HepG2 (cell line): ENCODE measurements around the gene H3-3A. TPM values are rescaled to one million over a fixed set of nuclear protein-coding genes. Genes with fewer than 3 reads are reported as not detected.

Source experiments
- ASH2L ChIP-seq: fragments of 300-600, 200-600 bp; sonication (generic); IDR thresholded peaks from 2 replicates; pipeline ENCODE4 v1.7.0; 2017; ENCODE audit warnings: low read depth, mild to moderate bottlenecking, moderate library complexity, mixed read lengths, low read length; ENCODE audit not compliant: insufficient read length
- ELF3 ChIP-seq: IDR thresholded peaks from 2 replicates; pipeline ENCODE4 v1.6.1; 2016; ENCODE audit warnings: missing genetic modification reagents, missing compliant biosample characterization
- FOXP1 ChIP-seq, 2 experiments: fragments of 450-650 bp in 1 of 2; IDR thresholded peaks; 2 replicates each; pipeline ENCODE4 v1.6.1; 2017 to 2018; ENCODE audit warnings: antibody characterized with exemption in 1 of 2
- NR2C2 ChIP-seq: sonication (generic); formaldehyde crosslinking; IDR thresholded peaks from 2 replicates; pipeline ENCODE4 v1.4.0; 2020; ENCODE audit warnings: missing genetic modification reagents, mild to moderate bottlenecking, moderate library complexity, borderline replicate concordance
- TCF7 ChIP-seq: sonication (generic); IDR thresholded peaks from 2 replicates; pipeline ENCODE4 v1.6.1; 2016; ENCODE audit warnings: antibody characterized with exemption, low read depth
- ZNF557 ChIP-seq: sonication (generic); formaldehyde crosslinking; IDR thresholded peaks from 2 replicates; pipeline ENCODE4 v1.4.0; 2020; ENCODE audit warnings: missing genetic modification reagents
- polyA plus RNA-seq, 8 experiments: library from polyadenylated mRNA; depleted of rRNA in 3 of 8; stranded (reverse) in 7 of 8; unstranded in 1 of 8; fragments of >200 nt; fragmentation: Illumina TruSeq in 4 of 8; extraction: Trizol in 4 of 8; gene quantifications; 2 replicates each; pipeline versions ENCODE4 v1.2.1 to v1.2.3, GENCODE V29; 2011 to 2016; ENCODE audit warnings: low read depth in 4 of 8, missing spikeins in 1 of 8, mixed read lengths in 1 of 8; ENCODE audit not compliant: insufficient read depth in 1 of 8
- total RNA-seq, 5 experiments: library from RNA; depleted of rRNA; stranded (reverse); fragments of >200 nt; fragmentation: Illumina TruSeq; extraction: Trizol; gene quantifications; 2 replicates each; pipeline ENCODE4 v1.2.3, GENCODE V29; 2016; ENCODE audit warnings: low read depth in 1 of 5
- TF ChIP-seq, protein P1 (sequence below): sonication (generic); formaldehyde crosslinking; IDR thresholded peaks from 2 replicates; pipeline ENCODE4 v1.5.1; 2020; ENCODE audit warnings: mild to moderate bottlenecking, missing genetic modification reagents, borderline replicate concordance
- TF ChIP-seq, protein P2 (sequence below): sonication (generic); formaldehyde crosslinking; IDR thresholded peaks from 2 replicates; pipeline ENCODE4 v1.4.0; 2020; ENCODE audit warnings: missing genetic modification reagents, mild to moderate bottlenecking, borderline replicate concordance
- TF ChIP-seq, protein P3 (sequence below): sonication (generic); formaldehyde crosslinking; IDR thresholded peaks from 2 replicates; pipeline ENCODE4 v1.4.0; 2020; ENCODE audit warnings: missing genetic modification reagents, borderline replicate concordance

H3-3A gene
- total and polyA plus RNA-seq, 2 of the 13 experiments (the other 11 are each of a cell fraction or from before 2014, with no cell fraction given): 221 to 320 TPM

DNA sequence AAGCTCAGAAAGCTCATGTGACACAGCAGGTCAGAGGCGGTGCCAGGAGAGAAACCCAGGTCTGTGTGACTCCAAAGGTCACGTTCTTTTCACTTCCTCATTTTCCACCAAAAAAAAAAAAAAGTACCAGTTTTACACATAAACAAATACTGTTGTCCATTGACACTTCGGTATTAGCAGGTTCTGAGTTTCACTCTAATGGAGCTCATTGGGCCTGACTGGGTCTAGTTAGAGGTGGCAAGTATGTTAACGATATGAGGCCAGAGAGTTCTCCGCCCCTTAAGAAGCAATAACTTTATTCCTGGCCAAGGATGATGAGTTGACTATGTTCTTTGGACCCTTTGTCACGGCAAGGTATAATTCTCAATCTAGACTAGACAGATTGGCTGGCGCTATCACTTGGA, 33.4 kb upstream of the H3-3A start (continued):
- TF ChIP-seq, protein P1, sequence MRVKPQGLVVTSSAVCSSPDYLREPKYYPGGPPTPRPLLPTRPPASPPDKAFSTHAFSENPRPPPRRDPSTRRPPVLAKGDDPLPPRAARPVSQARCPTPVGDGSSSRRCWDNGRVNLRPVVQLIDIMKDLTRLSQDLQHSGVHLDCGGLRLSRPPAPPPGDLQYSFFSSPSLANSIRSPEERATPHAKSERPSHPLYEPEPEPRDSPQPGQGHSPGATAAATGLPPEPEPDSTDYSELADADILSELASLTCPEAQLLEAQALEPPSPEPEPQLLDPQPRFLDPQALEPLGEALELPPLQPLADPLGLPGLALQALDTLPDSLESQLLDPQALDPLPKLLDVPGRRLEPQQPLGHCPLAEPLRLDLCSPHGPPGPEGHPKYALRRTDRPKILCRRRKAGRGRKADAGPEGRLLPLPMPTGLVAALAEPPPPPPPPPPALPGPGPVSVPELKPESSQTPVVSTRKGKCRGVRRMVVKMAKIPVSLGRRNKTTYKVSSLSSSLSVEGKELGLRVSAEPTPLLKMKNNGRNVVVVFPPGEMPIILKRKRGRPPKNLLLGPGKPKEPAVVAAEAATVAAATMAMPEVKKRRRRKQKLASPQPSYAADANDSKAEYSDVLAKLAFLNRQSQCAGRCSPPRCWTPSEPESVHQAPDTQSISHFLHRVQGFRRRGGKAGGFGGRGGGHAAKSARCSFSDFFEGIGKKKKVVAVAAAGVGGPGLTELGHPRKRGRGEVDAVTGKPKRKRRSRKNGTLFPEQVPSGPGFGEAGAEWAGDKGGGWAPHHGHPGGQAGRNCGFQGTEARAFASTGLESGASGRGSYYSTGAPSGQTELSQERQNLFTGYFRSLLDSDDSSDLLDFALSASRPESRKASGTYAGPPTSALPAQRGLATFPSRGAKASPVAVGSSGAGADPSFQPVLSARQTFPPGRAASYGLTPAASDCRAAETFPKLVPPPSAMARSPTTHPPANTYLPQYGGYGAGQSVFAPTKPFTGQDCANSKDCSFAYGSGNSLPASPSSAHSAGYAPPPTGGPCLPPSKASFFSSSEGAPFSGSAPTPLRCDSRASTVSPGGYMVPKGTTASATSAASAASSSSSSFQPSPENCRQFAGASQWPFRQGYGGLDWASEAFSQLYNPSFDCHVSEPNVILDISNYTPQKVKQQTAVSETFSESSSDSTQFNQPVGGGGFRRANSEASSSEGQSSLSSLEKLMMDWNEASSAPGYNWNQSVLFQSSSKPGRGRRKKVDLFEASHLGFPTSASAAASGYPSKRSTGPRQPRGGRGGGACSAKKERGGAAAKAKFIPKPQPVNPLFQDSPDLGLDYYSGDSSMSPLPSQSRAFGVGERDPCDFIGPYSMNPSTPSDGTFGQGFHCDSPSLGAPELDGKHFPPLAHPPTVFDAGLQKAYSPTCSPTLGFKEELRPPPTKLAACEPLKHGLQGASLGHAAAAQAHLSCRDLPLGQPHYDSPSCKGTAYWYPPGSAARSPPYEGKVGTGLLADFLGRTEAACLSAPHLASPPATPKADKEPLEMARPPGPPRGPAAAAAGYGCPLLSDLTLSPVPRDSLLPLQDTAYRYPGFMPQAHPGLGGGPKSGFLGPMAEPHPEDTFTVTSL (CRISPR knock-in tag): 0 out of 2 replicates have a peak, but pooled peaks have one; percentile 11
- TF ChIP-seq ELF3 (peak; percentile 75; the same call in 1 of the 2 replicates), ZNF557 (CRISPR knock-in tag) (no peak), NR2C2 (CRISPR knock-in tag) (peak; percentile 38; the same call in 1 of the 2 replicates), ASH2L (peak; percentile 33), FOXP1 (IDR thresholded peaks at IDR 0.05) (no peak), FOXP1 (CRISPR knock-in tag; IDR thresholded peaks at IDR 0.05) (peak; percentile 19; the same call in 1 of the 2 replicates), TCF7 (no peak)
- TF ChIP-seq, protein P2, sequence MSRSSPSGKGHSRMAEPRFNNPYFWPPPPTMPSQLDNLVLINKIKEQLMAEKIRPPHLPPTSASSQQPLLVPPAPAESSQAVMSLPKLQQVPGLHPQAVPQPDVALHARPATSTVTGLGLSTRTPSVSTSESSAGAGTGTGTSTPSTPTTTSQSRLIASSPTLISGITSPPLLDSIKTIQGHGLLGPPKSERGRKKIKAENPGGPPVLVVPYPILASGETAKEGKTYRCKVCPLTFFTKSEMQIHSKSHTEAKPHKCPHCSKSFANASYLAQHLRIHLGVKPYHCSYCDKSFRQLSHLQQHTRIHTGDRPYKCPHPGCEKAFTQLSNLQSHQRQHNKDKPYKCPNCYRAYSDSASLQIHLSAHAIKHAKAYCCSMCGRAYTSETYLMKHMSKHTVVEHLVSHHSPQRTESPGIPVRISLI (CRISPR knock-in tag): peak; percentile 83
- TF ChIP-seq, protein P3, sequence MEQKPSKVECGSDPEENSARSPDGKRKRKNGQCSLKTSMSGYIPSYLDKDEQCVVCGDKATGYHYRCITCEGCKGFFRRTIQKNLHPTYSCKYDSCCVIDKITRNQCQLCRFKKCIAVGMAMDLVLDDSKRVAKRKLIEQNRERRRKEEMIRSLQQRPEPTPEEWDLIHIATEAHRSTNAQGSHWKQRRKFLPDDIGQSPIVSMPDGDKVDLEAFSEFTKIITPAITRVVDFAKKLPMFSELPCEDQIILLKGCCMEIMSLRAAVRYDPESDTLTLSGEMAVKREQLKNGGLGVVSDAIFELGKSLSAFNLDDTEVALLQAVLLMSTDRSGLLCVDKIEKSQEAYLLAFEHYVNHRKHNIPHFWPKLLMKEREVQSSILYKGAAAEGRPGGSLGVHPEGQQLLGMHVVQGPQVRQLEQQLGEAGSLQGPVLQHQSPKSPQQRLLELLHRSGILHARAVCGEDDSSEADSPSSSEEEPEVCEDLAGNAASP (CRISPR knock-in tag): 0 out of 2 replicates have a peak, but pooled peaks have one; percentile 25
